ENCODE measurements around the gene FSIP1.

FSIP1 gene

GRCh38 chr15:39729500-39729899 is 53.1 kb downstream of the FSIP1 start:
- Histone ChIP-seq H3K27ac (ENCODE audit: low read length) (no peak overlapping the region), H3K36me3 (ENCODE audit: control insufficient read depth, insufficient read depth, low read length) (no peaks in the 10 kb centered on the region), H3K4me3 (ENCODE audit: low read length) (no peak overlapping the region), H3K4me1 (ENCODE audit: control insufficient read depth, insufficient read depth, low read length) (peaks cover 2% of the 10 kb centered on the region; the same call in 1 of the 2 replicates), H3K27me3 (ENCODE audit: control insufficient read depth, insufficient read depth, low read length) (no peaks in the 10 kb centered on the region; the same call in 1 of the 2 replicates), H3K9me3 (ENCODE audit: control insufficient read depth, insufficient read depth, low read length) (no peaks in the 10 kb centered on the region)
- WGBS (ENCODE audit: insufficient coverage, insufficient read length) = no CpG with 5 or more reads among the region's 4 CpGs
- DNase-seq (ENCODE audit: low read depth, low spot score) = no peak

GRCh38 chr15:39728845-39729244 is 53.8 kb downstream of the FSIP1 start:
- no CpG with 5 or more reads among the region's 2 CpGs for WGBS (ENCODE audit: insufficient coverage, insufficient read length)
- Histone ChIP-seq H3K4me3 (ENCODE audit: low read length) (no peak overlapping the region), H3K36me3 (ENCODE audit: control insufficient read depth, insufficient read depth, low read length) (no peaks in the 10 kb centered on the region), H3K27me3 (ENCODE audit: control insufficient read depth, insufficient read depth, low read length) (no peaks in the 10 kb centered on the region; the same call in 1 of the 2 replicates), H3K27ac (ENCODE audit: low read length) (no peak overlapping the region), H3K4me1 (ENCODE audit: control insufficient read depth, insufficient read depth, low read length) (peaks cover 2% of the 10 kb centered on the region; the same call in 1 of the 2 replicates), H3K9me3 (ENCODE audit: control insufficient read depth, insufficient read depth, low read length) (no peaks in the 10 kb centered on the region)
- DNase-seq (ENCODE audit: low read depth, low spot score) = no peak

GRCh38 chr15:39721893-39722292 is 60.7 kb downstream of the FSIP1 start:
- Histone ChIP-seq H3K4me1 (ENCODE audit: control insufficient read depth, insufficient read depth, low read length) (no peaks in the 10 kb centered on the region; the same call in 1 of the 2 replicates), H3K27ac (ENCODE audit: low read length) (no peak overlapping the region), H3K27me3 (ENCODE audit: control insufficient read depth, insufficient read depth, low read length) (no peaks in the 10 kb centered on the region), H3K9me3 (ENCODE audit: control insufficient read depth, insufficient read depth, low read length) (no peaks in the 10 kb centered on the region), H3K4me3 (ENCODE audit: low read length) (no peak overlapping the region), H3K36me3 (ENCODE audit: control insufficient read depth, insufficient read depth, low read length) (no peaks in the 10 kb centered on the region)
- WGBS (ENCODE audit: insufficient coverage, insufficient read length) = no CpG with 5 or more reads among the region's 6 CpGs
- no peak for DNase-seq (ENCODE audit: low read depth, low spot score)

GRCh38 chr15:39720621-39721611 is 61.7 kb downstream of the FSIP1 start:
- Histone ChIP-seq H3K27me3 (ENCODE audit: control insufficient read depth, insufficient read depth, low read length) (no peaks in the 10 kb centered on the region), H3K4me1 (ENCODE audit: control insufficient read depth, insufficient read depth, low read length) (no peaks in the 10 kb centered on the region; the same call in 1 of the 2 replicates), H3K9me3 (ENCODE audit: control insufficient read depth, insufficient read depth, low read length) (no peaks in the 10 kb centered on the region), H3K4me3 (ENCODE audit: low read length) (no peak overlapping the region), H3K36me3 (ENCODE audit: control insufficient read depth, insufficient read depth, low read length) (no peaks in the 10 kb centered on the region), H3K27ac (ENCODE audit: low read length) (no peak overlapping the region)
- 100% methylated on average over 2 of the region's 6 CpGs for WGBS (ENCODE audit: insufficient coverage, insufficient read length)
- DNase-seq (ENCODE audit: low read depth, low spot score) = no peak

- no peaks in the 10 kb centered on the region for H3K36me3 ChIP-seq (ENCODE audit: control insufficient read depth, insufficient read depth, low read length)
- no peak for DNase-seq (ENCODE audit: low read depth, low spot score)
- H3K27ac ChIP-seq (ENCODE audit: low read length) = no peak overlapping the region
- no peak overlapping the region for H3K4me3 ChIP-seq (ENCODE audit: low read length)
- H3K4me1 ChIP-seq (ENCODE audit: control insufficient read depth, insufficient read depth, low read length) = no peaks in the 10 kb centered on the region; the same call in 1 of the 2 replicates
- H3K27me3 ChIP-seq (ENCODE audit: control insufficient read depth, insufficient read depth, low read length) = peaks cover 1% of the 10 kb centered on the region; the same call in 1 of the 2 replicates
- H3K9me3 ChIP-seq (ENCODE audit: control insufficient read depth, insufficient read depth, low read length) = no peaks in the 10 kb centered on the region
These were observed 62.6 kb downstream of the FSIP1 start for GRCh38 chr15:39720081-39720480.

- peaks cover 1% of the 10 kb centered on the region; the same call in 1 of the 2 replicates for H3K27me3 ChIP-seq (ENCODE audit: control insufficient read depth, insufficient read depth, low read length)
- H3K27ac ChIP-seq (ENCODE audit: low read length) = no peak overlapping the region
- H3K4me3 ChIP-seq (ENCODE audit: low read length) = no peak overlapping the region
- no peak for DNase-seq (ENCODE audit: low read depth, low spot score)
- H3K4me1 ChIP-seq (ENCODE audit: control insufficient read depth, insufficient read depth, low read length) = no peaks in the 10 kb centered on the region; the same call in 1 of the 2 replicates
- no peaks in the 10 kb centered on the region for H3K36me3 ChIP-seq (ENCODE audit: control insufficient read depth, insufficient read depth, low read length)
- no peaks in the 10 kb centered on the region for H3K9me3 ChIP-seq (ENCODE audit: control insufficient read depth, insufficient read depth, low read length)
- WGBS (ENCODE audit: insufficient coverage, insufficient read length) = no CpG with 5 or more reads among the region's 1 CpG
These were observed 63.5 kb downstream of the FSIP1 start for GRCh38 chr15:39719109-39719508.

- H3K27me3 ChIP-seq (ENCODE audit: control insufficient read depth, insufficient read depth, low read length) = peaks cover 1% of the 10 kb centered on the region; the same call in 1 of the 2 replicates
- no peaks in the 10 kb centered on the region for H3K36me3 ChIP-seq (ENCODE audit: control insufficient read depth, insufficient read depth, low read length)
- H3K4me3 ChIP-seq (ENCODE audit: low read length) = no peak overlapping the region
- DNase-seq (ENCODE audit: low read depth, low spot score) = no peak
- no peaks in the 10 kb centered on the region for H3K9me3 ChIP-seq (ENCODE audit: control insufficient read depth, insufficient read depth, low read length)
- no peaks in the 10 kb centered on the region; the same call in 1 of the 2 replicates for H3K4me1 ChIP-seq (ENCODE audit: control insufficient read depth, insufficient read depth, low read length)
- WGBS (ENCODE audit: insufficient coverage, insufficient read length) = no CpG with 5 or more reads among the region's 1 CpG
- H3K27ac ChIP-seq (ENCODE audit: low read length) = no peak overlapping the region
These were observed 65.5 kb downstream of the FSIP1 start for GRCh38 chr15:39717134-39717533.

GRCh38 chr15:39714251-39714650 is 68.4 kb downstream of the FSIP1 start:
- Histone ChIP-seq H3K9me3 (ENCODE audit: control insufficient read depth, insufficient read depth, low read length) (no peaks in the 10 kb centered on the region), H3K27me3 (ENCODE audit: control insufficient read depth, insufficient read depth, low read length) (peaks cover 1% of the 10 kb centered on the region; the same call in 1 of the 2 replicates), H3K27ac (ENCODE audit: low read length) (no peak overlapping the region), H3K4me3 (ENCODE audit: low read length) (no peak overlapping the region), H3K4me1 (ENCODE audit: control insufficient read depth, insufficient read depth, low read length) (no peaks in the 10 kb centered on the region), H3K36me3 (ENCODE audit: control insufficient read depth, insufficient read depth, low read length) (no peaks in the 10 kb centered on the region)
- no CpG with 5 or more reads among the region's 2 CpGs for WGBS (ENCODE audit: insufficient coverage, insufficient read length)
- DNase-seq (ENCODE audit: low read depth, low spot score) = no peak

- Histone ChIP-seq H3K27ac (ENCODE audit: low read length) (no peak overlapping the region), H3K4me1 (ENCODE audit: control insufficient read depth, insufficient read depth, low read length) (no peaks in the 10 kb centered on the region), H3K27me3 (ENCODE audit: control insufficient read depth, insufficient read depth, low read length) (peaks cover 1% of the 10 kb centered on the region; the same call in 1 of the 2 replicates), H3K4me3 (ENCODE audit: low read length) (no peak overlapping the region), H3K36me3 (ENCODE audit: control insufficient read depth, insufficient read depth, low read length) (no peaks in the 10 kb centered on the region), H3K9me3 (ENCODE audit: control insufficient read depth, insufficient read depth, low read length) (no peaks in the 10 kb centered on the region)
- WGBS (ENCODE audit: insufficient coverage, insufficient read length) = no CpG with 5 or more reads among the region's 1 CpG
- no peak for DNase-seq (ENCODE audit: low read depth, low spot score)
These were observed 68.8 kb downstream of the FSIP1 start for GRCh38 chr15:39713846-39714245.

GRCh38 chr15:39710681-39711080 is 72.0 kb downstream of the FSIP1 start:
- Histone ChIP-seq H3K9me3 (ENCODE audit: control insufficient read depth, insufficient read depth, low read length) (no peaks in the 10 kb centered on the region), H3K27me3 (ENCODE audit: control insufficient read depth, insufficient read depth, low read length) (peaks cover 1% of the 10 kb centered on the region; the same call in 1 of the 2 replicates), H3K4me1 (ENCODE audit: control insufficient read depth, insufficient read depth, low read length) (no peaks in the 10 kb centered on the region), H3K27ac (ENCODE audit: low read length) (no peak overlapping the region), H3K36me3 (ENCODE audit: control insufficient read depth, insufficient read depth, low read length) (no peaks in the 10 kb centered on the region), H3K4me3 (ENCODE audit: low read length) (no peak overlapping the region)
- WGBS (ENCODE audit: insufficient coverage, insufficient read length) = no CpG with 5 or more reads among the region's 2 CpGs
- DNase-seq (ENCODE audit: low read depth, low spot score) = no peak
